ENCODE results near the gene ZNF727.
"Not testable (repeated sequence)": the region's sequence is repeated elsewhere in the genome, so short reads cannot be mapped to it uniquely, and the experiment has no call there.

DNA sequence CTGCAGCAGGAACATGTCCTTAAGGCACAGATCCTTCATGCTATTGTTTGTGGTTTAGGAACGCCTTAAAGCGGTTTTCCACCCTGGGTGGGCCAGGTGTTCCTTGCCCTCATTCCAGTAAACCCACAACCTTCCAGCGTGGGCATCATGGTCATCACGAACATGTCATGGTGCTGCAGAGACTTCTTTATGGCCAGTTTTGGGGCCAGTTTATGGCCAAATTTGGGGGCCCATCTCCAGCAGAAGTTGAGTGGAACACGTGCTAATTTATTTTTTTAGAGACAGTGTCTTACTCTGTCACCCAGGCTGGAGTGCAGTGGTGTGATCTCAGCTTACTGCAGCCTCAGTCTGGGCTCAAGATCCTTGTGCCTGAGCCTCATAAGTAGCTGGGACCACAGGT is 43.6 kb downstream of the ZNF727 start:
- TF ChIP-seq BHLHE40 (IDR thresholded peaks at IDR 0.05; ENCODE audit: borderline replicate concordance); SUZ12 (IDR thresholded peaks at IDR 0.05); HDGF (IDR thresholded peaks at IDR 0.05; ENCODE audit: borderline replicate concordance): not testable (repeated sequence)
